Neural progenitor cell (in vitro differentiated cells): ENCODE measurements around the gene CAMKK2.

ENCODE experiments used
- EZH2 ChIP-seq: fragments of 200-600 bp; sonication (generic); IDR thresholded peaks from 2 replicates; pipeline ENCODE4 v1.6.1; 2017; ENCODE audit warnings: antibody characterized with exemption, mild to moderate bottlenecking, moderate library complexity
- TF ChIP-seq, protein P1 (sequence below): fragments of 200-600 bp; sonication (generic); IDR thresholded peaks from 2 replicates; pipeline ENCODE4 v1.5.1; 2017; ENCODE audit warnings: antibody characterized with exemption, mild to moderate bottlenecking

- TF ChIP-seq, protein P1, sequence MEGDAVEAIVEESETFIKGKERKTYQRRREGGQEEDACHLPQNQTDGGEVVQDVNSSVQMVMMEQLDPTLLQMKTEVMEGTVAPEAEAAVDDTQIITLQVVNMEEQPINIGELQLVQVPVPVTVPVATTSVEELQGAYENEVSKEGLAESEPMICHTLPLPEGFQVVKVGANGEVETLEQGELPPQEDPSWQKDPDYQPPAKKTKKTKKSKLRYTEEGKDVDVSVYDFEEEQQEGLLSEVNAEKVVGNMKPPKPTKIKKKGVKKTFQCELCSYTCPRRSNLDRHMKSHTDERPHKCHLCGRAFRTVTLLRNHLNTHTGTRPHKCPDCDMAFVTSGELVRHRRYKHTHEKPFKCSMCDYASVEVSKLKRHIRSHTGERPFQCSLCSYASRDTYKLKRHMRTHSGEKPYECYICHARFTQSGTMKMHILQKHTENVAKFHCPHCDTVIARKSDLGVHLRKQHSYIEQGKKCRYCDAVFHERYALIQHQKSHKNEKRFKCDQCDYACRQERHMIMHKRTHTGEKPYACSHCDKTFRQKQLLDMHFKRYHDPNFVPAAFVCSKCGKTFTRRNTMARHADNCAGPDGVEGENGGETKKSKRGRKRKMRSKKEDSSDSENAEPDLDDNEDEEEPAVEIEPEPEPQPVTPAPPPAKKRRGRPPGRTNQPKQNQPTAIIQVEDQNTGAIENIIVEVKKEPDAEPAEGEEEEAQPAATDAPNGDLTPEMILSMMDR, result no peak
- TF ChIP-seq EZH2, result no peak
Observed at GRCh38 chr12:121259074-121259473, 37.4 kb downstream of the CAMKK2 start.
